Liver (tissue), 9 donors: ENCODE results near the gene ECM2. TPM values are rescaled to one million over a fixed set of nuclear protein-coding genes. Genes with fewer than 3 reads are reported as not detected.

Experiments used
- DNase-seq: peaks from one replicate; pipeline ENCODE4 v3.0.0-alpha.2; 2017; ENCODE audit warnings: low spot score
- H3K27ac ChIP-seq, 2 donors: one replicate each; pipeline ENCODE4 v1.7.0; 2013; ENCODE audit warnings: inconsistent platforms in 2 of 2, low read length in 2 of 2, control low read depth in 1 of 2, low read depth in 1 of 2, mild to moderate bottlenecking in 1 of 2
- H3K27me3 ChIP-seq, 4 donors: one replicate each; pipeline versions ENCODE4 v1.6.1 to v1.7.0; 2013; ENCODE audit warnings: low read length in 3 of 4, inconsistent platforms in 1 of 4, mild to moderate bottlenecking in 1 of 4, moderate library complexity in 1 of 4; ENCODE audit not compliant: control insufficient read depth in 4 of 4, insufficient read depth in 4 of 4
- H3K36me3 ChIP-seq, 4 donors: one replicate each; pipeline versions ENCODE4 v1.6.1 to v1.7.0; 2013; ENCODE audit warnings: low read length in 3 of 4, mild to moderate bottlenecking in 3 of 4, low read depth in 1 of 4, moderate library complexity in 1 of 4; ENCODE audit not compliant: control insufficient read depth in 4 of 4, insufficient read depth in 3 of 4
- H3K4me1 ChIP-seq, 4 donors: one replicate each; pipeline versions ENCODE4 v1.6.1 to v1.7.0; 2013; ENCODE audit warnings: low read length in 3 of 4, mild to moderate bottlenecking in 3 of 4, moderate library complexity in 1 of 4; ENCODE audit not compliant: control insufficient read depth in 4 of 4, insufficient read depth in 4 of 4
- H3K4me3 ChIP-seq, 3 donors: one replicate each; pipeline versions ENCODE4 v1.6.1 to v1.7.0; 2013; ENCODE audit warnings: low read length in 3 of 3, control low read depth in 1 of 3, low read depth in 1 of 3, mild to moderate bottlenecking in 1 of 3
- H3K9ac ChIP-seq, 2 donors: one replicate each; pipeline ENCODE4 v1.7.0; 2013; ENCODE audit warnings: low read length in 2 of 2, mild to moderate bottlenecking in 2 of 2, moderate library complexity in 2 of 2, control low read depth in 1 of 2, low read depth in 1 of 2
- H3K9me3 ChIP-seq, 4 donors: one replicate each; pipeline versions ENCODE4 v1.6.1 to v1.7.0; 2013; ENCODE audit warnings: low read length in 3 of 4; ENCODE audit not compliant: control insufficient read depth in 4 of 4
- ATF3 ChIP-seq: IDR thresholded peaks from 2 replicates; pipeline ENCODE4 v1.6.1; 2016; ENCODE audit warnings: antibody characterized with exemption
- CTCF ChIP-seq: fragments of 150-350 bp; IDR thresholded peaks from 2 replicates; pipeline ENCODE4 v1.5.1; 2017; ENCODE audit warnings: improper control_type of control experiment, low read depth, low read length; ENCODE audit not compliant: missing input control
- EGR1 ChIP-seq, 2 donors: IDR thresholded peaks; 2 replicates each; pipeline ENCODE4 v1.6.1; 2016 to 2018; ENCODE audit warnings: antibody characterized with exemption in 2 of 2, low read depth in 2 of 2
- FOXA1 ChIP-seq: IDR thresholded peaks from 2 replicates; pipeline ENCODE4 v1.6.1; 2016; ENCODE audit warnings: antibody characterized with exemption
- FOXA2 ChIP-seq: IDR thresholded peaks from 2 replicates; pipeline ENCODE4 v1.6.1; 2016; ENCODE audit warnings: antibody characterized with exemption
- GABPA ChIP-seq, 2 donors: IDR thresholded peaks in 1 of 2; conservative IDR thresholded peaks in 1 of 2; 2 replicates each; pipeline ENCODE4 v1.6.1; 2016; ENCODE audit warnings: antibody characterized with exemption in 2 of 2, mild to moderate bottlenecking in 1 of 2, moderate library complexity in 1 of 2
- HNF4A ChIP-seq, 2 donors: conservative IDR thresholded peaks; 2 replicates each; pipeline ENCODE4 v1.6.1; 2016; ENCODE audit warnings: antibody characterized with exemption in 2 of 2, mild to moderate bottlenecking in 2 of 2
- HNF4G ChIP-seq: IDR thresholded peaks from 2 replicates; pipeline ENCODE4 v1.6.1; 2016; ENCODE audit warnings: antibody characterized with exemption
- JUND ChIP-seq, 2 donors: IDR thresholded peaks; 2 replicates each; pipeline ENCODE4 v1.6.1; 2016; ENCODE audit warnings: antibody characterized with exemption in 2 of 2
- MAX ChIP-seq: IDR thresholded peaks from 2 replicates; pipeline ENCODE4 v1.6.1; 2016; ENCODE audit warnings: antibody characterized with exemption
- RAD21 ChIP-seq, 2 donors: IDR thresholded peaks; 2 replicates each; pipeline ENCODE4 v1.6.1; 2016; ENCODE audit warnings: antibody characterized with exemption in 2 of 2, mild to moderate bottlenecking in 2 of 2
- REST ChIP-seq: IDR thresholded peaks from 2 replicates; pipeline ENCODE4 v1.6.1; 2016; ENCODE audit warnings: antibody characterized with exemption, mild to moderate bottlenecking
- TAF1 ChIP-seq: conservative IDR thresholded peaks from 2 replicates; pipeline ENCODE4 v1.6.1; 2016; ENCODE audit warnings: antibody characterized with exemption, mild to moderate bottlenecking
- YY1 ChIP-seq: IDR thresholded peaks from 2 replicates; pipeline ENCODE4 v1.6.1; 2016; ENCODE audit warnings: antibody characterized with exemption, mild to moderate bottlenecking
- WGBS: extraction: QIAGEN DNeasy Blood & Tissue Kit; methylation state at CpG from one replicate; pipeline ENCODE4 v1.1.7; 2013; 5-methylcytosine and 5-hydroxymethylcytosine counted together
- polyA plus RNA-seq, 2 donors: library from polyadenylated mRNA; stranded (reverse) in 1 of 2; unstranded in 1 of 2; fragments of 200-250 nt in 1 of 2; fragments of >200 nt in 1 of 2; fragmentation: Nextera tagmentation in 1 of 2; extraction: Ambion mirVana in 1 of 2; gene quantifications; one replicate each; pipeline versions ENCODE4 v1.2.1 to v1.2.3, GENCODE V29; 2013 to 2015
- total RNA-seq, 2 donors: library from RNA; depleted of rRNA; stranded (reverse); fragments of >200 nt; gene quantifications; one replicate each; pipeline ENCODE4 v1.2.3, GENCODE V29; 2014
- donor health status: healthy.
- donor health status: healthy.
- donor health status: healthy.
- donor health status: healthy.
- donor health status: healthy.

ECM2 gene
- total and polyA plus RNA-seq, 4 donors, result 11.6 to 42.0 (median 15.3) TPM

GRCh38 chr9:92563116-92564100 lies 27.6 kb upstream of the ECM2 start:
- H3K36me3 ChIP-seq, result no peaks in the 10 kb centered on the region
- no peaks in the 10 kb centered on the region for H3K27me3 ChIP-seq
- TF ChIP-seq GABPA (IDR thresholded peaks at IDR 0.05 in 1 of 2, conservative IDR thresholded peaks at IDR 0.05 in 1 of 2) (no peak), JUND (IDR thresholded peaks at IDR 0.05) (no peak), FOXA2 (no peak), EGR1 (IDR thresholded peaks at IDR 0.05; ENCODE audit: low read depth in 2 of 2) (no peak), FOXA1 (no peak), TAF1 (no peak), REST (no peak), YY1 (no peak), HNF4G (no peak), MAX (no peak), ATF3 (no peak)
- H3K4me3 ChIP-seq, result no peak overlapping the region
- no peaks in the 10 kb centered on the region for H3K9me3 ChIP-seq
- no peak overlapping the region for H3K9ac ChIP-seq
- no peak for DNase-seq
- H3K4me1 ChIP-seq, result no peaks in the 10 kb centered on the region
- 88% methylated on average over 3 of the region's 3 CpGs for WGBS
- H3K27ac ChIP-seq, result no peak overlapping the region

- TF ChIP-seq FOXA2 (no peak), CTCF (no peak), YY1 (no peak), RAD21 (IDR thresholded peaks at IDR 0.05) (no peak), ATF3 (no peak), REST (no peak), HNF4A (conservative IDR thresholded peaks at IDR 0.05) (no peak), EGR1 (IDR thresholded peaks at IDR 0.05; ENCODE audit: low read depth in 2 of 2) (no peak), JUND (IDR thresholded peaks at IDR 0.05) (no peak)
- WGBS, result 85% methylated on average over 5 of the region's 5 CpGs
- Histone ChIP-seq H3K27me3 (no peaks in the 10 kb centered on the region), H3K9ac (no peak overlapping the region), H3K9me3 (no peaks in the 10 kb centered on the region), H3K27ac (no peak overlapping the region), H3K4me3 (no peak overlapping the region), H3K36me3 (no peaks in the 10 kb centered on the region), H3K4me1 (no peaks in the 10 kb centered on the region)
- no peak for DNase-seq
Measured at GRCh38 chr9:92562461-92562967, 26.7 kb upstream of the ECM2 start.
